ENCODE measurements around the gene WDR77.

DNA sequence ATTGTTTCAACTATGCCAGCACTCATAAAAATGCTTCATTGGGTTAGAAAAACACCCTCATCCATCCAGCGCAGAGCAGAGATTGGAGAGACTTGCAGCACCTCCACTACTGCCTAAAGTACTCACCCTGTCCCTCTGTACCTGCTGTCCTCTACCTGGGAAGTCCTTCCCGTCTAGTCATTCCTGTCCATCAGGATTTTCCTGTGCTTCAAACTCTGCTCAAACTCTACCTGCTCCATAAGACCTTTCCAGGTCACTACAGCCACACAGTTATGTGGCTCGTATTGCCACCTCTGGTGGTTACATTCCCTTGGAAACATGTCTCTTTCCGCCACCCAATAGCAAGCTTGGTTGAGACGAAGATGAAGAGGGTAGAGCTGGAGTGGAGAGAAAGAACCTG is 28.7 kb downstream of the WDR77 start:
- TF ChIP-seq, protein P1, sequence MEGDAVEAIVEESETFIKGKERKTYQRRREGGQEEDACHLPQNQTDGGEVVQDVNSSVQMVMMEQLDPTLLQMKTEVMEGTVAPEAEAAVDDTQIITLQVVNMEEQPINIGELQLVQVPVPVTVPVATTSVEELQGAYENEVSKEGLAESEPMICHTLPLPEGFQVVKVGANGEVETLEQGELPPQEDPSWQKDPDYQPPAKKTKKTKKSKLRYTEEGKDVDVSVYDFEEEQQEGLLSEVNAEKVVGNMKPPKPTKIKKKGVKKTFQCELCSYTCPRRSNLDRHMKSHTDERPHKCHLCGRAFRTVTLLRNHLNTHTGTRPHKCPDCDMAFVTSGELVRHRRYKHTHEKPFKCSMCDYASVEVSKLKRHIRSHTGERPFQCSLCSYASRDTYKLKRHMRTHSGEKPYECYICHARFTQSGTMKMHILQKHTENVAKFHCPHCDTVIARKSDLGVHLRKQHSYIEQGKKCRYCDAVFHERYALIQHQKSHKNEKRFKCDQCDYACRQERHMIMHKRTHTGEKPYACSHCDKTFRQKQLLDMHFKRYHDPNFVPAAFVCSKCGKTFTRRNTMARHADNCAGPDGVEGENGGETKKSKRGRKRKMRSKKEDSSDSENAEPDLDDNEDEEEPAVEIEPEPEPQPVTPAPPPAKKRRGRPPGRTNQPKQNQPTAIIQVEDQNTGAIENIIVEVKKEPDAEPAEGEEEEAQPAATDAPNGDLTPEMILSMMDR (IDR thresholded peaks at IDR 0.05) = no peak
- TF ChIP-seq POLR2A (IDR thresholded peaks at IDR 0.05) = no peak

Data from sigmoid colon (tissue), 3 donors.